ENCODE data around the gene BRI3. TPM values are rescaled to one million over a fixed set of nuclear protein-coding genes. Genes with fewer than 3 reads are reported as not detected.
"Not testable (repeated sequence)": the region's sequence is repeated elsewhere in the genome, so short reads cannot be mapped to it uniquely, and the experiment has no call there.

The BRI3 gene
- total RNA-seq, 2 donors from 2014 or later: 68.5 to 85.4 TPM

GRCh38 chr7:98315318-98315993, 34.0 kb downstream of the BRI3 start:
- no peak for DNase-seq (ENCODE audit: low spot score)
- TF ChIP-seq POLR2AphosphoS5 (IDR thresholded peaks at IDR 0.05) (no peak), CTCF (IDR thresholded peaks at IDR 0.05) (no peak), POLR2A (IDR thresholded peaks at IDR 0.05) (no peak)

GRCh38 chr7:98315994-98316527, 34.6 kb downstream of the BRI3 start:
- H3K27ac ChIP-seq; intact Hi-C loops (cut with DNase I); H3K36me3 ChIP-seq; H3K9me3 ChIP-seq; H3K4me1 ChIP-seq (replicated peaks); H3K27me3 ChIP-seq (replicated peaks; ENCODE audit: insufficient read depth); DNase-seq (ENCODE audit: low spot score); H3K4me3 ChIP-seq: not testable (repeated sequence)
- 90% methylated on average over 4 of the region's 4 CpGs for WGBS

More at GRCh38 chr7:98315318-98315993, 34.0 kb downstream of the BRI3 start:
- no peak overlapping the region for H3K4me3 ChIP-seq
- no peak overlapping the region for H3K27ac ChIP-seq
- H3K9me3 ChIP-seq: no peaks in the 10 kb centered on the region
- H3K27me3 ChIP-seq (replicated peaks; ENCODE audit: insufficient read depth): no peaks in the 10 kb centered on the region
- intact Hi-C loops (cut with DNase I): no loop called here
- H3K36me3 ChIP-seq: no peaks in the 10 kb centered on the region
- WGBS: 62% methylated on average over 13 of the region's 13 CpGs
- no peaks in the 10 kb centered on the region for H3K4me1 ChIP-seq (replicated peaks)

- 92% methylated on average over 14 of the region's 14 CpGs for WGBS
- H3K4me3 ChIP-seq: no peak overlapping the region
- no peak for DNase-seq (ENCODE audit: low spot score)
- no peaks in the 10 kb centered on the region for H3K36me3 ChIP-seq
- no peaks in the 10 kb centered on the region for H3K9me3 ChIP-seq
- no peaks in the 10 kb centered on the region for H3K27me3 ChIP-seq (replicated peaks; ENCODE audit: insufficient read depth)
- no peak for TF ChIP-seq POLR2A (IDR thresholded peaks at IDR 0.05)
- no peak for TF ChIP-seq POLR2AphosphoS5 (IDR thresholded peaks at IDR 0.05)
- TF ChIP-seq CTCF (IDR thresholded peaks at IDR 0.05): no peak
- H3K27ac ChIP-seq: no peak overlapping the region
- intact Hi-C loops (cut with DNase I): no loop called here
- H3K4me1 ChIP-seq (replicated peaks): no peaks in the 10 kb centered on the region
These were observed 36.0 kb downstream of the BRI3 start for GRCh38 chr7:98317366-98318040.

- Histone ChIP-seq H3K9me3 (no peaks in the 10 kb centered on the region), H3K27me3 (replicated peaks; ENCODE audit: insufficient read depth) (no peaks in the 10 kb centered on the region), H3K36me3 (no peaks in the 10 kb centered on the region), H3K27ac (no peak overlapping the region), H3K4me3 (no peak overlapping the region), H3K4me1 (replicated peaks) (no peaks in the 10 kb centered on the region)
- 91% methylated on average over 9 of the region's 9 CpGs for WGBS
- no peak for DNase-seq (ENCODE audit: low spot score)
- intact Hi-C loops (cut with DNase I): no loop called here
- no peak for TF ChIP-seq POLR2A (IDR thresholded peaks at IDR 0.05)
- no peak for TF ChIP-seq CTCF (IDR thresholded peaks at IDR 0.05)
- no peak for TF ChIP-seq POLR2AphosphoS5 (IDR thresholded peaks at IDR 0.05)
These were observed 37.7 kb downstream of the BRI3 start for GRCh38 chr7:98319176-98319575.

- Histone ChIP-seq H3K4me3 (no peak overlapping the region), H3K36me3 (no peaks in the 10 kb centered on the region), H3K27me3 (replicated peaks; ENCODE audit: insufficient read depth) (no peaks in the 10 kb centered on the region), H3K9me3 (no peaks in the 10 kb centered on the region), H3K27ac (no peak overlapping the region), H3K4me1 (replicated peaks) (no peaks in the 10 kb centered on the region)
- 71% methylated on average over 10 of the region's 10 CpGs for WGBS
- no peak for DNase-seq (ENCODE audit: low spot score)
- intact Hi-C loops (cut with DNase I): no loop called here
- TF ChIP-seq POLR2A (IDR thresholded peaks at IDR 0.05): no peak
- TF ChIP-seq POLR2AphosphoS5 (IDR thresholded peaks at IDR 0.05): no peak
- no peak for TF ChIP-seq CTCF (IDR thresholded peaks at IDR 0.05)
These were observed 39.8 kb downstream of the BRI3 start for GRCh38 chr7:98321301-98321700.

Data from prostate gland (tissue), 2 donors.